ENCODE results near the gene ANGPTL8. TPM values are rescaled to one million over a fixed set of nuclear protein-coding genes. Genes with fewer than 3 reads are reported as not detected.

ANGPTL8 gene
- total RNA-seq, 1 experiment from 2014 or later: not detected

- intact Hi-C loops (cut with micrococcal nuclease; ENCODE audit: unreplicated experiment) (no loop called here), in situ Hi-C loops (cut with HindIII; ENCODE audit: low pct_unique_long_range_greater_than_20kb, low sequenced_read_pairs) (no loop called here)
- DNase-seq (ENCODE audit: low read depth, low spot score) (no peak), ATAC-seq (peak; percentile 93)
- Histone ChIP-seq H3K9me3 (ENCODE audit: control insufficient read depth, insufficient read depth, low read depth, low read length) (no peaks in the 10 kb centered on the region), H3K27ac (ENCODE audit: low read length) (no peak overlapping the region), H3K27me3 (ENCODE audit: control insufficient read depth, insufficient read depth, low read length) (no peaks in the 10 kb centered on the region), H3K36me3 (ENCODE audit: control insufficient read depth, insufficient read depth, low read length) (no peaks in the 10 kb centered on the region), H3K4me3 (ENCODE audit: low read depth in 2 of 2, low read length in 2 of 2) (no peak overlapping the region), H3K4me1 (ENCODE audit: control insufficient read depth, insufficient read depth, low read length) (no peaks in the 10 kb centered on the region; the same call in 1 of the 2 replicates)
- no peak for TF ChIP-seq TCF7L2 (IDR thresholded peaks at IDR 0.05; ENCODE audit: low read depth, low read length)
- TF ChIP-seq, protein P1, sequence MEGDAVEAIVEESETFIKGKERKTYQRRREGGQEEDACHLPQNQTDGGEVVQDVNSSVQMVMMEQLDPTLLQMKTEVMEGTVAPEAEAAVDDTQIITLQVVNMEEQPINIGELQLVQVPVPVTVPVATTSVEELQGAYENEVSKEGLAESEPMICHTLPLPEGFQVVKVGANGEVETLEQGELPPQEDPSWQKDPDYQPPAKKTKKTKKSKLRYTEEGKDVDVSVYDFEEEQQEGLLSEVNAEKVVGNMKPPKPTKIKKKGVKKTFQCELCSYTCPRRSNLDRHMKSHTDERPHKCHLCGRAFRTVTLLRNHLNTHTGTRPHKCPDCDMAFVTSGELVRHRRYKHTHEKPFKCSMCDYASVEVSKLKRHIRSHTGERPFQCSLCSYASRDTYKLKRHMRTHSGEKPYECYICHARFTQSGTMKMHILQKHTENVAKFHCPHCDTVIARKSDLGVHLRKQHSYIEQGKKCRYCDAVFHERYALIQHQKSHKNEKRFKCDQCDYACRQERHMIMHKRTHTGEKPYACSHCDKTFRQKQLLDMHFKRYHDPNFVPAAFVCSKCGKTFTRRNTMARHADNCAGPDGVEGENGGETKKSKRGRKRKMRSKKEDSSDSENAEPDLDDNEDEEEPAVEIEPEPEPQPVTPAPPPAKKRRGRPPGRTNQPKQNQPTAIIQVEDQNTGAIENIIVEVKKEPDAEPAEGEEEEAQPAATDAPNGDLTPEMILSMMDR (IDR thresholded peaks at IDR 0.05): peak; percentile 90
- ChIA-PET CTCF (interaction anchor here (0.5 to 1.0 kb wide), 7 partner anchors 8 to 598 kb away, joined by 3 to 8 read pairs (median 4); no protein-coding TSS in a partner anchor), POLR2A (no interaction called here)
- BruUV-seq (replicated peaks): no TSS peak
These were observed 3.7 kb downstream of the ANGPTL8 start for GRCh38 chr19:11242864-11243797.

- H3K36me3 ChIP-seq (ENCODE audit: control insufficient read depth, insufficient read depth, low read length): no peaks in the 10 kb centered on the region
- BruUV-seq (replicated peaks): no TSS peak
- no peaks in the 10 kb centered on the region; the same call in 1 of the 2 replicates for H3K4me1 ChIP-seq (ENCODE audit: control insufficient read depth, insufficient read depth, low read length)
- in situ Hi-C loops (cut with HindIII; ENCODE audit: low pct_unique_long_range_greater_than_20kb, low sequenced_read_pairs) (no loop called here), intact Hi-C loops (cut with micrococcal nuclease; ENCODE audit: unreplicated experiment) (no loop called here)
- CTCF ChIA-PET: interaction anchor here (0.5 to 1.0 kb wide), 7 partner anchors 7 to 599 kb away, joined by 3 to 7 read pairs (median 4); no protein-coding TSS in a partner anchor
- DNase-seq (ENCODE audit: low read depth, low spot score) (no peak), ATAC-seq (no peak; the same call in 1 of the 2 replicates)
- TF ChIP-seq, protein P2, sequence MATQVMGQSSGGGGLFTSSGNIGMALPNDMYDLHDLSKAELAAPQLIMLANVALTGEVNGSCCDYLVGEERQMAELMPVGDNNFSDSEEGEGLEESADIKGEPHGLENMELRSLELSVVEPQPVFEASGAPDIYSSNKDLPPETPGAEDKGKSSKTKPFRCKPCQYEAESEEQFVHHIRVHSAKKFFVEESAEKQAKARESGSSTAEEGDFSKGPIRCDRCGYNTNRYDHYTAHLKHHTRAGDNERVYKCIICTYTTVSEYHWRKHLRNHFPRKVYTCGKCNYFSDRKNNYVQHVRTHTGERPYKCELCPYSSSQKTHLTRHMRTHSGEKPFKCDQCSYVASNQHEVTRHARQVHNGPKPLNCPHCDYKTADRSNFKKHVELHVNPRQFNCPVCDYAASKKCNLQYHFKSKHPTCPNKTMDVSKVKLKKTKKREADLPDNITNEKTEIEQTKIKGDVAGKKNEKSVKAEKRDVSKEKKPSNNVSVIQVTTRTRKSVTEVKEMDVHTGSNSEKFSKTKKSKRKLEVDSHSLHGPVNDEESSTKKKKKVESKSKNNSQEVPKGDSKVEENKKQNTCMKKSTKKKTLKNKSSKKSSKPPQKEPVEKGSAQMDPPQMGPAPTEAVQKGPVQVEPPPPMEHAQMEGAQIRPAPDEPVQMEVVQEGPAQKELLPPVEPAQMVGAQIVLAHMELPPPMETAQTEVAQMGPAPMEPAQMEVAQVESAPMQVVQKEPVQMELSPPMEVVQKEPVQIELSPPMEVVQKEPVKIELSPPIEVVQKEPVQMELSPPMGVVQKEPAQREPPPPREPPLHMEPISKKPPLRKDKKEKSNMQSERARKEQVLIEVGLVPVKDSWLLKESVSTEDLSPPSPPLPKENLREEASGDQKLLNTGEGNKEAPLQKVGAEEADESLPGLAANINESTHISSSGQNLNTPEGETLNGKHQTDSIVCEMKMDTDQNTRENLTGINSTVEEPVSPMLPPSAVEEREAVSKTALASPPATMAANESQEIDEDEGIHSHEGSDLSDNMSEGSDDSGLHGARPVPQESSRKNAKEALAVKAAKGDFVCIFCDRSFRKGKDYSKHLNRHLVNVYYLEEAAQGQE (IDR thresholded peaks at IDR 0.05; ENCODE audit: insufficient read depth in 1 of 2, low read depth in 2 of 2, low read length in 1 of 2): no peak
- TF ChIP-seq POLR2AphosphoS5 (IDR thresholded peaks at IDR 0.05; ENCODE audit: low read depth, low read length) (no peak), SIN3A (IDR thresholded peaks at IDR 0.05; ENCODE audit: borderline replicate concordance, insufficient read depth, low read depth, low read length) (no peak), TCF7L2 (IDR thresholded peaks at IDR 0.05; ENCODE audit: low read depth, low read length) (no peak)
- TF ChIP-seq, protein P1 (IDR thresholded peaks at IDR 0.05): no peak
- POLR2A ChIA-PET: no interaction called here
- H3K4me3 ChIP-seq (ENCODE audit: low read depth in 2 of 2, low read length in 2 of 2): no peak overlapping the region
- no peaks in the 10 kb centered on the region for H3K9me3 ChIP-seq (ENCODE audit: control insufficient read depth, insufficient read depth, low read depth, low read length)
- no peaks in the 10 kb centered on the region for H3K27me3 ChIP-seq (ENCODE audit: control insufficient read depth, insufficient read depth, low read length)
- no peak overlapping the region for H3K27ac ChIP-seq (ENCODE audit: low read length)
These were observed 4.4 kb downstream of the ANGPTL8 start for GRCh38 chr19:11243798-11244169.

Data from Panc1 (cell line).